CD14-positive monocyte (primary cell): ENCODE data around the gene PAQR7. TPM values are rescaled to one million over a fixed set of nuclear protein-coding genes. Genes with fewer than 3 reads are reported as not detected.

Experiments
- DNase-seq, 3 donors: peaks; one replicate each; pipeline ENCODE4 v3.0.0-alpha.2; 2011 to 2022
- H2AFZ ChIP-seq: 2 replicates; pipeline ENCODE4 v1.6.0; 2012; ENCODE audit warnings: mild to moderate bottlenecking, low read depth, low read length, inconsistent platforms; ENCODE audit not compliant: insufficient read depth, poor library complexity, severe bottlenecking
- H3K27ac ChIP-seq, 2 donors: 1 replicate in 1 of 2; 2 replicates in 1 of 2; pipeline ENCODE4 v1.5.1; 2012 to 2013; ENCODE audit warnings: low read length in 2 of 2, control low read depth in 1 of 2, inconsistent platforms in 1 of 2, low read depth in 1 of 2, mild to moderate bottlenecking in 1 of 2
- H3K27me3 ChIP-seq, 2 donors: one replicate each; pipeline versions ENCODE4 v1.6.0 to v1.6.1; 2011 to 2013; ENCODE audit warnings: low read length in 2 of 2; ENCODE audit not compliant: control insufficient read depth in 2 of 2, insufficient read depth in 2 of 2
- H3K36me3 ChIP-seq, 2 donors: replicated peaks in 1 of 2; 1 replicate in 1 of 2; 2 replicates in 1 of 2; pipeline versions ENCODE4 v1.5.1 to v1.6.1; 2012 to 2013; ENCODE audit warnings: low read length in 2 of 2, control low read depth in 1 of 2, inconsistent platforms in 1 of 2, mild to moderate bottlenecking in 1 of 2; ENCODE audit not compliant: insufficient read depth in 2 of 2, control insufficient read depth in 1 of 2
- H3K4me1 ChIP-seq, 2 donors: 1 replicate in 1 of 2; 2 replicates in 1 of 2; pipeline versions ENCODE4 v1.5.1 to v1.6.1; 2012 to 2013; ENCODE audit warnings: low read length in 2 of 2, control low read depth in 1 of 2, inconsistent platforms in 1 of 2, mild to moderate bottlenecking in 1 of 2, moderate library complexity in 1 of 2; ENCODE audit not compliant: insufficient read depth in 2 of 2, control insufficient read depth in 1 of 2
- H3K4me2 ChIP-seq: replicated peaks from 2 replicates; pipeline ENCODE3; 2012; ENCODE audit warnings: low read length, moderate library complexity, mild to moderate bottlenecking; ENCODE audit not compliant: poor library complexity, severe bottlenecking; ENCODE audit errors: extremely low read depth
- H3K4me3 ChIP-seq, 3 experiments: fragments of 200-600 bp in 1 of 3; sonication (generic) in 1 of 3; replicated peaks in 1 of 3; 1 replicate in 2 of 3; 2 replicates in 1 of 3; pipeline ENCODE4 v1.5.1; 2011 to 2013; ENCODE audit warnings: low read length in 3 of 3, mild to moderate bottlenecking in 3 of 3, control low read depth in 2 of 3, low read depth in 2 of 3, inconsistent platforms in 1 of 3, moderate library complexity in 1 of 3
- H3K79me2 ChIP-seq: 2 replicates; pipeline ENCODE4 v1.6.0; 2012; ENCODE audit warnings: mild to moderate bottlenecking, control low read depth, inconsistent platforms, low read length, moderate library complexity; ENCODE audit not compliant: insufficient read depth
- H3K9ac ChIP-seq: 2 replicates; pipeline ENCODE4 v1.6.0; 2017; ENCODE audit warnings: low read length, mild to moderate bottlenecking; ENCODE audit not compliant: insufficient read depth, poor library complexity, severe bottlenecking
- H3K9me3 ChIP-seq, 2 donors: replicated peaks in 1 of 2; 1 replicate in 1 of 2; 2 replicates in 1 of 2; pipeline versions ENCODE4 v1.5.1 to v1.6.1; 2012 to 2013; ENCODE audit warnings: low read length in 2 of 2, control low read depth in 1 of 2; ENCODE audit not compliant: control insufficient read depth in 1 of 2, insufficient read depth in 1 of 2
- H4K20me1 ChIP-seq: 2 replicates; pipeline ENCODE4 v1.6.0; 2012; ENCODE audit warnings: mild to moderate bottlenecking, low read length, control low read depth, moderate library complexity; ENCODE audit not compliant: insufficient read depth
- H3K27ac Mint-ChIP-seq, 7 donors: one replicate each; pipeline ENCODE4 v1.8.0; 2020; ENCODE audit warnings: mild to moderate bottlenecking in 7 of 7, mixed read lengths in 7 of 7, moderate library complexity in 6 of 7, inconsistent platforms in 2 of 7
- H3K27me3 Mint-ChIP-seq, 3 donors: one replicate each; pipeline ENCODE4 v1.8.0; 2021 to 2022; ENCODE audit warnings: low read depth in 3 of 3, mild to moderate bottlenecking in 3 of 3, mixed read lengths in 3 of 3, moderate library complexity in 3 of 3, inconsistent platforms in 1 of 3
- H3K36me3 Mint-ChIP-seq, 2 donors: one replicate each; pipeline ENCODE4 v1.8.0; 2020; ENCODE audit warnings: mixed read lengths in 2 of 2, inconsistent platforms in 1 of 2, mild to moderate bottlenecking in 1 of 2
- H3K4me1 Mint-ChIP-seq: one replicate; pipeline ENCODE4 v1.8.0; 2020; ENCODE audit warnings: mild to moderate bottlenecking, mixed read lengths
- H3K4me3 Mint-ChIP-seq, 2 donors: one replicate each; pipeline ENCODE4 v1.8.0; 2020; ENCODE audit warnings: mild to moderate bottlenecking in 2 of 2, mixed read lengths in 2 of 2, moderate library complexity in 1 of 2
- H3K9me3 Mint-ChIP-seq, 7 donors: one replicate each; pipeline ENCODE4 v1.8.0; 2020 to 2022; ENCODE audit warnings: mixed read lengths in 7 of 7, mild to moderate bottlenecking in 6 of 7, moderate library complexity in 6 of 7, inconsistent platforms in 2 of 7
- WGBS: methylation state at CpG from one replicate; pipeline ENCODE4 v1.1.5; 2013; ENCODE audit warnings: missing lambda C conversion rate; ENCODE audit not compliant: insufficient coverage; 5-methylcytosine and 5-hydroxymethylcytosine counted together
- intact Hi-C, 2 donors: fragments of 100-400 bp; cut with micrococcal nuclease; formaldehyde crosslinking; loops; one replicate each; pipeline versions ENCODE4 v1.15.0 to v1.15.1; 2023
- polyA plus RNA-seq, 3 donors: library from polyadenylated mRNA; depleted of rRNA in 1 of 3; unstranded in 2 of 3; stranded (reverse) in 1 of 3; fragments of 300-500 nt in 2 of 3; fragments of >200 nt in 1 of 3; fragmentation: Illumina TruSeq in 2 of 3; gene quantifications; 1 replicate in 2 of 3; 2 replicates in 1 of 3; pipeline ENCODE4 v1.2.3, GENCODE V29; 2012 to 2021
- TF ChIP-seq, protein P1 (sequence below): fragments of 200-600 bp; IDR thresholded peaks from one replicate; pipeline ENCODE4 v1.8.0; 2022; ENCODE audit warnings: antibody characterized with exemption, mild to moderate bottlenecking

PAQR7 gene
- polyA plus RNA-seq, 3 donors = 0.92 to 13.3 (median 1.0) TPM

DNA sequence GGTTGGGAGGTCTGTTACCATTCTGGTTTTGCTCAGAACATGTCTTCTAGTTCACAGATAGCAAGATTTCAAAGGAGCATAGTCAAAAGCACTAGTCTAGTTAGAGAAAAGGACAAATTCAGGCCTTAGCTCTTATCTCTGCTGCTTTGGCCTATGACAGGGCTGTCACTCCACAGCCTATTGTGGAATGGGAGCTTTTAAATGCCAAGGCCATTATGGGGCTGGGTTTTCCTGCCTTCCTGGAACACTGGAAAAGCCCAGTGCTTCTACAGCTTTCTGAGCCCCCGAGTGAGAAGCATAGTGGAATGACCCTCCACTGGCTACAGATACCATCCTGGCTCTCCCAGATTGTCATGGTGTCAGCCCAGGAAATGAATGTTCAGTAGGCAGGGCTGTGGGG lies 46.5 kb downstream of the PAQR7 start:
- no peaks in the 10 kb centered on the region for H3K9me3 Mint-ChIP-seq

DNA sequence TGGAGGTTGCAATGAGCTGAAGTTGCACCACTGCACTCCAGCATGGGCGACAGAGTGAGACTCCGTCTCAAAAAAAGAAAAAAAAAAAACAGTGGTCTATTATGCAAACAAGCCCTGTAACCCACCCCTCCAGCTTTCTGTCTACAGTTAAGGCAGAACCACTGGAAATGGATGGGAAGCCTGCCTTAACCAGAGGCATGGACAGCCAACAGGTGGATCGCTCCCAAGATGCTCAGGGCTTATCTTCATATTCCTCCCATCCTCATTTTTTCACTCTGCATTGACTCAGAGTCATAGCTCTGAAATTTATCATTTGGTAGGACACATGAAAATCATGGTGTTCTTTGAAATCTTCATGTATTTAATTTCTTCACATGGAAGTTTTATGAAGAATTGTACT lies 47.0 kb downstream of the PAQR7 start:
- H3K9me3 Mint-ChIP-seq = no peaks in the 10 kb centered on the region
- peaks cover 0 to 8% of the 10 kb centered on the region in 2 donors for H3K4me1 ChIP-seq
- H4K20me1 ChIP-seq = peaks cover 21% of the 10 kb centered on the region
- no peak overlapping the region for H3K27ac ChIP-seq
- no CpG with 5 or more reads among the region's 3 CpGs for WGBS
- H3K36me3 ChIP-seq = peaks cover 84 to 95% of the 10 kb centered on the region in 2 donors
- TF ChIP-seq, protein P1, sequence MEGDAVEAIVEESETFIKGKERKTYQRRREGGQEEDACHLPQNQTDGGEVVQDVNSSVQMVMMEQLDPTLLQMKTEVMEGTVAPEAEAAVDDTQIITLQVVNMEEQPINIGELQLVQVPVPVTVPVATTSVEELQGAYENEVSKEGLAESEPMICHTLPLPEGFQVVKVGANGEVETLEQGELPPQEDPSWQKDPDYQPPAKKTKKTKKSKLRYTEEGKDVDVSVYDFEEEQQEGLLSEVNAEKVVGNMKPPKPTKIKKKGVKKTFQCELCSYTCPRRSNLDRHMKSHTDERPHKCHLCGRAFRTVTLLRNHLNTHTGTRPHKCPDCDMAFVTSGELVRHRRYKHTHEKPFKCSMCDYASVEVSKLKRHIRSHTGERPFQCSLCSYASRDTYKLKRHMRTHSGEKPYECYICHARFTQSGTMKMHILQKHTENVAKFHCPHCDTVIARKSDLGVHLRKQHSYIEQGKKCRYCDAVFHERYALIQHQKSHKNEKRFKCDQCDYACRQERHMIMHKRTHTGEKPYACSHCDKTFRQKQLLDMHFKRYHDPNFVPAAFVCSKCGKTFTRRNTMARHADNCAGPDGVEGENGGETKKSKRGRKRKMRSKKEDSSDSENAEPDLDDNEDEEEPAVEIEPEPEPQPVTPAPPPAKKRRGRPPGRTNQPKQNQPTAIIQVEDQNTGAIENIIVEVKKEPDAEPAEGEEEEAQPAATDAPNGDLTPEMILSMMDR = no peak
- no peaks in the 10 kb centered on the region for H3K9me3 ChIP-seq
- H2AFZ ChIP-seq = no peak overlapping the region
- intact Hi-C loops = no loop called here
- peaks cover 23% of the 10 kb centered on the region for H3K79me2 ChIP-seq
- no peaks in the 10 kb centered on the region for H3K27me3 Mint-ChIP-seq
- H3K27ac Mint-ChIP-seq = no peak overlapping the region
- no peak overlapping the region for H3K4me3 ChIP-seq
- H3K27me3 ChIP-seq = no peaks in the 10 kb centered on the region
- H3K9ac ChIP-seq = no peak overlapping the region
- peaks cover 72 to 85% of the 10 kb centered on the region in 2 donors for H3K36me3 Mint-ChIP-seq
- H3K4me3 Mint-ChIP-seq = no peak overlapping the region
- no peak for DNase-seq
- H3K4me1 Mint-ChIP-seq = peaks cover 14% of the 10 kb centered on the region
- H3K4me2 ChIP-seq = no peak overlapping the region

More for the DNA sequence above, 46.5 kb downstream of the PAQR7 start:
- H3K4me3 Mint-ChIP-seq = no peak overlapping the region
- peaks cover 14% of the 10 kb centered on the region for H3K4me1 Mint-ChIP-seq
- no peak overlapping the region for H3K27ac Mint-ChIP-seq
- TF ChIP-seq, protein P1 = no peak
- Histone ChIP-seq H3K4me2 (no peak overlapping the region), H3K4me1 (peaks cover 0 to 8% of the 10 kb centered on the region in 2 donors), H3K79me2 (peaks cover 18% of the 10 kb centered on the region), H3K4me3 (no peak overlapping the region), H4K20me1 (peaks cover 18% of the 10 kb centered on the region), H3K9me3 (no peaks in the 10 kb centered on the region), H3K9ac (no peak overlapping the region), H3K27ac (no peak overlapping the region), H3K27me3 (no peaks in the 10 kb centered on the region), H3K36me3 (peaks cover 88 to 95% of the 10 kb centered on the region in 2 donors), H2AFZ (no peak overlapping the region)
- DNase-seq = no peak
- no peaks in the 10 kb centered on the region for H3K27me3 Mint-ChIP-seq
- 83% methylated on average over 1 of the region's 1 CpG for WGBS
- peaks cover 74 to 86% of the 10 kb centered on the region in 2 donors for H3K36me3 Mint-ChIP-seq
- intact Hi-C loops = no loop called here
